ENCODE data around the gene TMEM185B.
"Not testable (repeated sequence)": the region's sequence is repeated elsewhere in the genome, so short reads cannot be mapped to it uniquely, and the experiment has no call there.

The TMEM185B gene

GRCh38 chr2:120223034-120223912 is at the start of gene TMEM185B:
TMEM185B (minus strand) TSS chr2:120223400; CDS start chr2:120222976, 424 bp downstream.
- peak; percentile 84 for DNase-seq

GRCh38 chr2:120271711-120272379 is 48.6 kb upstream of the TMEM185B start:
- no peak for DNase-seq

- DNase-seq, result no peak
Measured at GRCh38 chr2:120269816-120270215, 46.6 kb upstream of the TMEM185B start.

GRCh38 chr2:120269076-120269744 is 46.0 kb upstream of the TMEM185B start:
- no peak for DNase-seq

GRCh38 chr2:120267348-120267747 is 44.1 kb upstream of the TMEM185B start:
- no peak for DNase-seq

GRCh38 chr2:120265006-120265405 is 41.8 kb upstream of the TMEM185B start:
- DNase-seq, result no peak

- DNase-seq, result no peak
Measured at GRCh38 chr2:120262761-120263428, 39.7 kb upstream of the TMEM185B start.

- no peak for DNase-seq
Measured at GRCh38 chr2:120262150-120262549, 39.0 kb upstream of the TMEM185B start.

- no peak for DNase-seq
Measured at GRCh38 chr2:120261387-120262006, 38.3 kb upstream of the TMEM185B start.

GRCh38 chr2:120260736-120261135 is 37.5 kb upstream of the TMEM185B start:
- no peak for DNase-seq

GRCh38 chr2:120259939-120260338 is 36.7 kb upstream of the TMEM185B start:
- not testable (repeated sequence) for DNase-seq

GRCh38 chr2:120258196-120258595 is 35.0 kb upstream of the TMEM185B start:
- DNase-seq, result no peak

GRCh38 chr2:120257522-120257921 is 34.3 kb upstream of the TMEM185B start:
- peak; percentile 78 for DNase-seq

GRCh38 chr2:120256651-120257000 is 33.4 kb upstream of the TMEM185B start:
- no peak for DNase-seq

GRCh38 chr2:120255986-120256650 is 32.9 kb upstream of the TMEM185B start:
- no peak for DNase-seq

- no peak for DNase-seq
Measured at GRCh38 chr2:120255071-120255470, 31.9 kb upstream of the TMEM185B start.

GRCh38 chr2:120254178-120254577 is 31.0 kb upstream of the TMEM185B start:
- DNase-seq, result no peak

GRCh38 chr2:120253021-120253882 is 30.1 kb upstream of the TMEM185B start:
- peak; percentile 57 for DNase-seq

- DNase-seq, result peak; percentile 98
Measured at GRCh38 chr2:120252225-120253020, 29.2 kb upstream of the TMEM185B start, which contains the start of gene RALB. RALB (plus strand) TSS chr2:120252852; CDS start chr2:120278665, 25,813 bp downstream.

GRCh38 chr2:120251880-120252224 is 28.7 kb upstream of the TMEM185B start:
- DNase-seq, result no peak
